ENCODE results near the gene NQO1. TPM values are rescaled to one million over a fixed set of nuclear protein-coding genes. Genes with fewer than 3 reads are reported as not detected.

Gene NQO1
- total and polyA plus RNA-seq, 12 donors: 5.9 to 37.3 (median 13.1) TPM

- peaks cover 0 to 5% (median 0%) of the 10 kb centered on the region in 9 donors for H3K4me1 ChIP-seq
- intact Hi-C loops (cut with DNase I): loop anchor here in 1 of 10 donors (10.0 kb wide), 1 partner anchor 307 kb away; no protein-coding TSS in a partner anchor
- ATAC-seq (no peak), DNase-seq (no peak)
- peaks cover 0 to 94% (median 5%) of the 10 kb centered on the region in 9 donors for H3K36me3 ChIP-seq
- no peaks in the 10 kb centered on the region for H3K9me3 ChIP-seq
- no peaks in the 10 kb centered on the region for H3K27me3 ChIP-seq
- no peak overlapping the region for H3K27ac ChIP-seq
- TF ChIP-seq, protein P1, sequence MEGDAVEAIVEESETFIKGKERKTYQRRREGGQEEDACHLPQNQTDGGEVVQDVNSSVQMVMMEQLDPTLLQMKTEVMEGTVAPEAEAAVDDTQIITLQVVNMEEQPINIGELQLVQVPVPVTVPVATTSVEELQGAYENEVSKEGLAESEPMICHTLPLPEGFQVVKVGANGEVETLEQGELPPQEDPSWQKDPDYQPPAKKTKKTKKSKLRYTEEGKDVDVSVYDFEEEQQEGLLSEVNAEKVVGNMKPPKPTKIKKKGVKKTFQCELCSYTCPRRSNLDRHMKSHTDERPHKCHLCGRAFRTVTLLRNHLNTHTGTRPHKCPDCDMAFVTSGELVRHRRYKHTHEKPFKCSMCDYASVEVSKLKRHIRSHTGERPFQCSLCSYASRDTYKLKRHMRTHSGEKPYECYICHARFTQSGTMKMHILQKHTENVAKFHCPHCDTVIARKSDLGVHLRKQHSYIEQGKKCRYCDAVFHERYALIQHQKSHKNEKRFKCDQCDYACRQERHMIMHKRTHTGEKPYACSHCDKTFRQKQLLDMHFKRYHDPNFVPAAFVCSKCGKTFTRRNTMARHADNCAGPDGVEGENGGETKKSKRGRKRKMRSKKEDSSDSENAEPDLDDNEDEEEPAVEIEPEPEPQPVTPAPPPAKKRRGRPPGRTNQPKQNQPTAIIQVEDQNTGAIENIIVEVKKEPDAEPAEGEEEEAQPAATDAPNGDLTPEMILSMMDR (IDR thresholded peaks at IDR 0.05): no peak
- no peak overlapping the region for H3K4me3 ChIP-seq
Measured at GRCh38 chr16:69701452-69701851, 24.9 kb downstream of the NQO1 start.

GRCh38 chr16:69699915-69700314, 26.4 kb downstream of the NQO1 start:
- ATAC-seq: no peak
- Histone ChIP-seq H3K4me3 (no peak overlapping the region), H3K27me3 (no peaks in the 10 kb centered on the region), H3K27ac (no peak overlapping the region), H3K4me1 (no peaks in the 10 kb centered on the region), H3K36me3 (peaks cover 0 to 96% (median 15%) of the 10 kb centered on the region in 9 donors), H3K9me3 (no peaks in the 10 kb centered on the region)
- TF ChIP-seq, protein P1 (IDR thresholded peaks at IDR 0.05): no peak
- intact Hi-C loops (cut with DNase I): loop anchor here in 1 of 10 donors (10.0 kb wide), 1 partner anchor 305 kb away; no protein-coding TSS in a partner anchor
- no peak for DNase-seq
- WGBS, 2 donors: 77 to 95% methylated on average over 1 of the region's 1 CpG

DNA sequence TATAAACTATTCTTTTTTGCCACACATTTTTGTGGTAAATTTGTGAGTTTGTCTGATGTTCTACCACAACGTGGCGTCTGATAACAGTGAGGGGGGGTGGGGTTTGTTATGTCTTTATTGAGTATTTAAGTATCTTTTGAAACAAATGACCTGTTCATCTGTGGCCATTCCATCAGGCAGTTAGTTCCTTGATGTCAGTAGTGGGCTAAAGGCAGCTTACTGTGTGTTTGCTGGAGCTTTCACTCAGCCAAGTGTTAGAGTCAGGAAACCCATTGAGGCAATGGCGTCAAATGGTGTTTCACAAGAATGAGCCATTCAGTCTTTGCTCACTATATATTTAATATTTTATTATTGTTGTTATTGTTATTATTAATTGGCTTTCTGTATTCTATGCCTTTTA, 28.0 kb downstream of the NQO1 start:
- Histone ChIP-seq H3K36me3 (peaks cover 0 to 96% (median 28%) of the 10 kb centered on the region in 9 donors), H3K4me1 (no peaks in the 10 kb centered on the region), H3K4me3 (no peak overlapping the region), H3K9me3 (no peaks in the 10 kb centered on the region), H3K27ac (no peak overlapping the region), H3K27me3 (no peaks in the 10 kb centered on the region)
- DNase-seq: no peak
- no peak for ATAC-seq
- WGBS, 2 donors: 88 to 90% methylated on average over 3 of the region's 3 CpGs
- TF ChIP-seq, protein P1 (IDR thresholded peaks at IDR 0.05): no peak
- intact Hi-C loops (cut with DNase I): no loop called here

DNA sequence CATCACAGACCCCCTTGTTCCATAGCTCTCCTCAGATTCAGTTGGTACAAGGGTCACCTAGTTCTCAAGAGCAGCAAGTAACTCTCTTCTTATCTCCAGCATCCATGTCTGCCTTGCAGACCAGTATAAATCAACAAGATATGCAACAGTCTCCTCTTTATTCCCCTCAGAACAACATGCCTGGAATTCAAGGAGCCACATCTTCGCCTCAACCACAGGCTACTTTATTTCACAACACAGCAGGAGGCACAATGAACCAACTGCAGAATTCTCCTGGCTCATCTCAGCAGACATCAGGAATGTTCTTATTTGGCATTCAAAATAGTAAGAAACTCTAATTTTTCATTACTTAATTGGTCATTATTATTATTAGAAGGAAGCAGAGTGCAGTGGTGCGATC, 32.4 kb downstream of the NQO1 start:
- H3K36me3 ChIP-seq: peaks cover 0 to 100% (median 51%) of the 10 kb centered on the region in 9 donors
- no peak overlapping the region for H3K4me3 ChIP-seq
- no peak for ATAC-seq
- H3K9me3 ChIP-seq: no peaks in the 10 kb centered on the region
- H3K4me1 ChIP-seq: peaks cover 0 to 3% (median 0%) of the 10 kb centered on the region in 9 donors
- H3K27ac ChIP-seq: no peak overlapping the region
- H3K27me3 ChIP-seq: no peaks in the 10 kb centered on the region
- TF ChIP-seq, protein P1 (IDR thresholded peaks at IDR 0.05): no peak
- no peak for DNase-seq
- 97 to 98% methylated on average over 2 of the region's 2 CpGs for WGBS, 2 donors
- intact Hi-C loops (cut with DNase I): no loop called here
